HG03175 (cell line): Measurements from ENCODE around the gene ERFE.

ENCODE experiments used
- ATAC-seq: cut with Tn5 transposase; IDR thresholded peaks from one replicate; pipeline ENCODE4 v1.9.1; 2021; ENCODE audit warnings: mild to moderate bottlenecking, moderate library complexity; ENCODE audit not compliant: unreplicated experiment

ERFE gene

DNA sequence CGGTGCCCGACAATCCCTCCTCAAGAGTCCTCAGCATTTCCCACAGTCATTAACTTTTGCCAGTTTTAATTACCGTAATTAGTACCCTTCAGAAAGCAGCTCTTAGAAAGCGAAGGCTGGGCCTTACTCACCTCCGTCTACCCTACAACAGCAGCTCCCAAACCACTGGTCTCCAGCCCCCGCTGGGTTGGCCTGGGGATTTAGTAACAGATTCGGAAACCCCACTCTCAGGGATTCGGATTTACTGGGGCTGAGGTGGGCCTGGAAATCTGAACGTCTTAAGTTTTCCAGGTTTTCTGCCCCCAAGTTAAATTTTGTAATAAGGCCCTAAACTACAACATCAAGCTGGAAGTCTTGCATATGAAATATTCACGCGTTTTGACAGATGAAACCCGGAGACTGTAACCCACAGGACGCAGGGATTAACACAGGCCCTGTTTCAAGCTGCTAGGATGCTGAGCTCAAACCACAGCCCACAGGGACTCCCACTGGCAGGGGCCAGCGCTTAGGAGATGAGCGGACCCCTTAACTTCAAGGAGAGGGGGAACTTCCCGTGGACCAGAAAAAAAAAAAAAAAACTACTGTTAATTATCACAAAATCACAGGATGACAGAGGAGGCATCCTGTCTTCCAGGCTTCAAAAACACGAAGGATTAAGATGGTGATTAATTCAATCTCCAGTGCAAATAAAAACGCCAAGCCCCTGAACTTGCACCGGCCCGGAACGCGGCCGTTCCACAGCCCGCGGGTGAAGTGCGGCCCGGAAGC, 43.7 kb downstream of the ERFE start:
- ATAC-seq, result no peak

DNA sequence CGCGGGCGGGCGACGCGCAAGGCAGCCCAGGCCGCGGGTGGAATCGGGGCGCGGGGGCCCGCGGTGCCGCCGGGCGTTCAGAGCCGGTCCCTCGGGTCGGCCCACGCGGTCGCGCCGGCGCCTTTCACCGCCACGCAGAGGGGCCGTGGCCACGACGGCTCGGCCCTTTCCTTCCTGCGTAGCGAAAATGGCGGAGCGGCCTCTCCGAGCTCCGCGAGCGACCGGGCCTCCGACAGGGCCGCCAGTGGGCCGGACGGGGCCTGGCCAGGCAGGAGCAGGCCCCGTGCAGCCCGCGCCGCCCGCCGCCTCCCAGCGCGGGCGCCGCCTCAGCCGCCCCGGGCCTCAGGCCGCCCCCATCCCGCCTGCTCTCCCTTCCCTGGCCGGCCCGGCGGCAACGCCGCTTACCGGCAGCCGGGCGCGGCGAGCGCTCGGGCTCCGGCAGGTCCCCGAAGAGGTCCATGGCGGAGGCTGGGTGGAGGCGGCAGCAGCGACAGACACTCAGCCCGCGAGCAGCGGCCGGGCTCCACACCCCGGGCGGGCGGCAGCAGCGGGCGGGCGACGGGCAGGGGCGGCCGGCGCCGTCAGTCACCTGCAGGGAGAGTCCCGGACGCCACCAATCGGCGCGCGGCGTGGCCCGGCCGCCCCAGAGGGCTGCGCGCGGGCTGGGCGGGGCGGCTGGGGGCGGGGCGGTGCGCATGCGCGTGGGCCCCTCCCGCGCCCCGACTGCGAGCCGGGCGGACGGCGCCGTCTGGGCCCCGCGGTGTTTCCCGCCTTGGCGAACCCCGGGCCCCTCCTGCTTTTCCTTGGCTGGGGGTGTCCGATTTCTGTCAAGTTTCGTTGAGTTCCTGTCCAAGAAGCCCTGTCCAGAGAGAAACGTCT, 44.6 kb downstream of the ERFE start, which contains the start of gene ILKAP:
ILKAP (minus strand) TSS at position 602 of the 879 bp plus-strand sequence; CDS start at position 460, 142 bp downstream.
- peak; percentile 95 for ATAC-seq

DNA sequence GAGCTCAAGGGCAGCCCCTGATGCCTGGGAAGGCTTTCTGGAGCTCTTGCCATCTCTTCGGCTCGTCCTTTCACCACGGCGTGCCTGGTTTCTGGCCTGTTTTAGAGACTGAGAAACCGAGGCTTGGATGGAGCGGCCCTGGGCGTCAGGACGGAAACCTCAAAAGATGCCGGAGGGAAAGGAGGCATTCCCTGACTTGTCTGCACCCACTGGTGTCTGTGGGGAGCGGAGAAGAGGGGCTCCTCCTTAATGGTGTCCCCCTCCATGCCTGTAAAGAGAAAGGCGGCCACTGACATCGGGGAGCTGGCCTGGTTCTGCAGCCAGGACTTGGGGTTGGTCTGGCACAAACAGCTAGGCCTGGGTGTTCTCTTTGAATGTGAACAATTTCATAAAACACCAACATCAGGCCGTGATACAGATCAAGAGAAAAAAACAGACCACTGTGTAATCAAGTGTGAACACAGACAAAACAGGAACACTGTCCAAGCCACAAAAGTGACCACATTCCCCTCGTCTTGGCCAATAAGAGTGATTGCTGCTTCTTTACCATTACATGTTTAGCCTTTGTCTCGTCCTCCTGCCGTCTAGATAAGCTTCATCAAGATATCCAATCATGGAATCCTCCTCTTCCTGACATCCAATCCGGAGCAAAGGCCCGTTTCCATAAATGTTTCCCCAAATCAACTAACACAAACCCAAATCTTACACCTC, 45.4 kb downstream of the ERFE start:
- peak; percentile 25 for ATAC-seq

DNA sequence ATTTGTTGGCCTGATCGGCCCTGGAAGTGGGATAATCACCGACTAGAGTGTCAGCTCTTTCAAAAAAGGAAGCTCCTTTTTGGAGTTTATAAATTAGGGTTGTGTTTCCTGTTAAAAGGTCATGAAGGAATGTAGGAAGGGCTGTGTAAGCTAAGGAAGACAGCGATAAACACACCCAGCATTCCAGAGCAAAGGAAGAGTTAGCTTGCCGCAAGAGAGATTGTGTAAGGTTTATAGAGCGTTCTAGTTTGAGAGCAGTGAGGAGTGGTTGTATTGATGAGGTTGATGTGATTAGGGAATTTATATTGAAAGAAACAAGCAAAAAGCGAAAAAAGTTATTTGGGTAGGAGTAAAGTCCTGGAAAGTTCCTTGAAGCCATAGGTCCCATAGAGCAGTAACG, 48.2 kb downstream of the ERFE start:
- no peak for ATAC-seq

DNA sequence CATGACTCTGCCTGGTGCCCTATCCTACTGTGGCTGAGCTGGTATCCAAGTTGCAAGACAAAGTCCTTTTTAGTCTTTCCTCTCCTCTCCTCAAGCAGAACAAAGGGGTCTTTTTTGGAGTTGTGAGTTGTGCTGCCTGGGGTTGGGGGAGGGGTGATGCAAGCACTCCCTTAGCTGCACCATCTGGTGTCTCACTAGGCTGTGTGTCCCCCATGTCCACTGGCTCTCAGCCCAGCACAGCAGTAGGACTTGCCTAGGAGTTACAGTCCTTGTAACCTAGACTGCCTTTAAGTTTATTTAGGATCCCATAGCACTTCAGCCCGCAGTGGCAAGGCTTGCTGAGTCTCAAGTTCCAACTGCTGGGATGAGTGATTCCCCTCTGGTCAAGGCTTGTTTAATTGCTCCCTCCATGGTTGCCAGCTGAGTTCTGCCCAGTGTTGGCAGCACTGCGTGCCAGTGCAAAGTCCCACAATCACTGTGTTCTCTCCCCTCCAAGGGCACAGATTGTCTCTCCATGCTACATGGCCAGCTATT, 57.9 kb downstream of the ERFE start:
- no peak for ATAC-seq
